Measurements from ENCODE around the gene GUCY2D.

GRCh38 chr17:8053600-8053999, 51.2 kb downstream of the GUCY2D start:
- TF ChIP-seq, protein P1, sequence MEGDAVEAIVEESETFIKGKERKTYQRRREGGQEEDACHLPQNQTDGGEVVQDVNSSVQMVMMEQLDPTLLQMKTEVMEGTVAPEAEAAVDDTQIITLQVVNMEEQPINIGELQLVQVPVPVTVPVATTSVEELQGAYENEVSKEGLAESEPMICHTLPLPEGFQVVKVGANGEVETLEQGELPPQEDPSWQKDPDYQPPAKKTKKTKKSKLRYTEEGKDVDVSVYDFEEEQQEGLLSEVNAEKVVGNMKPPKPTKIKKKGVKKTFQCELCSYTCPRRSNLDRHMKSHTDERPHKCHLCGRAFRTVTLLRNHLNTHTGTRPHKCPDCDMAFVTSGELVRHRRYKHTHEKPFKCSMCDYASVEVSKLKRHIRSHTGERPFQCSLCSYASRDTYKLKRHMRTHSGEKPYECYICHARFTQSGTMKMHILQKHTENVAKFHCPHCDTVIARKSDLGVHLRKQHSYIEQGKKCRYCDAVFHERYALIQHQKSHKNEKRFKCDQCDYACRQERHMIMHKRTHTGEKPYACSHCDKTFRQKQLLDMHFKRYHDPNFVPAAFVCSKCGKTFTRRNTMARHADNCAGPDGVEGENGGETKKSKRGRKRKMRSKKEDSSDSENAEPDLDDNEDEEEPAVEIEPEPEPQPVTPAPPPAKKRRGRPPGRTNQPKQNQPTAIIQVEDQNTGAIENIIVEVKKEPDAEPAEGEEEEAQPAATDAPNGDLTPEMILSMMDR (IDR thresholded peaks at IDR 0.05; ENCODE audit: insufficient read depth, low read length, poor library complexity, severe bottlenecking): no peak
- no peak for TF ChIP-seq EZH2phosphoT487 (conservative IDR thresholded peaks at IDR 0.05; ENCODE audit: low read length)
